GM12865 (cell line): Measurements from ENCODE around the gene GLI3.

ENCODE experiments used
- DNase-seq: peaks from one replicate; pipeline ENCODE4 v3.0.0; 2010; ENCODE audit warnings: low read depth
- H3K4me3 ChIP-seq: 2 replicates; pipeline ENCODE4 v1.5.1; 2011; ENCODE audit warnings: mild to moderate bottlenecking, low read depth, low read length, control low read depth
- CTCF ChIP-seq: IDR thresholded peaks from 2 replicates; pipeline ENCODE4 v1.5.1; 2011; ENCODE audit warnings: low read length, control low read depth, low read depth, inconsistent platforms; ENCODE audit not compliant: insufficient read depth; ENCODE audit errors: missing control alignments

GLI3 gene

GRCh38 chr7:41955893-41956675 is 280.9 kb downstream of the GLI3 start:
- no peak for TF ChIP-seq CTCF
- no peak for DNase-seq
- H3K4me3 ChIP-seq = no peak overlapping the region

- H3K4me3 ChIP-seq = no peak overlapping the region
Observed at GRCh38 chr7:41955451-41955850, 281.6 kb downstream of the GLI3 start.

GRCh38 chr7:41954976-41955375 is 282.0 kb downstream of the GLI3 start:
- no peak for DNase-seq
- TF ChIP-seq CTCF = no peak
- H3K4me3 ChIP-seq = no peak overlapping the region

More at GRCh38 chr7:41955451-41955850, 281.6 kb downstream of the GLI3 start:
- DNase-seq = no peak
- no peak for TF ChIP-seq CTCF

- TF ChIP-seq CTCF = no peak
- no peak overlapping the region for H3K4me3 ChIP-seq
- no peak for DNase-seq
Observed at GRCh38 chr7:41948503-41948902, 288.5 kb downstream of the GLI3 start.

GRCh38 chr7:41943094-41943577 is 293.9 kb downstream of the GLI3 start:
- peak; percentile 96 for TF ChIP-seq CTCF
- DNase-seq = peak; percentile 76
- no peak overlapping the region for H3K4me3 ChIP-seq

GRCh38 chr7:41942468-41943093 is 294.4 kb downstream of the GLI3 start:
- no peak for TF ChIP-seq CTCF
- H3K4me3 ChIP-seq = no peak overlapping the region
- no peak for DNase-seq

- H3K4me3 ChIP-seq = no peak overlapping the region
- DNase-seq = peak; percentile 72
- peak; percentile 91 for TF ChIP-seq CTCF
Observed at GRCh38 chr7:41940760-41941343, 296.2 kb downstream of the GLI3 start.
